ENCODE results near the gene NSMF. TPM values are rescaled to one million over a fixed set of nuclear protein-coding genes. Genes with fewer than 3 reads are reported as not detected.

NSMF gene
- total RNA-seq, 1 donor, result 22.4 TPM

- H3K4me2 ChIP-seq (ENCODE audit: insufficient read depth, low read length), result no peak overlapping the region
Measured at GRCh38 chr9:137480686-137481683, 21.9 kb upstream of the NSMF start.

GRCh38 chr9:137479892-137480685, 21.0 kb upstream of the NSMF start:
- no peak overlapping the region for H3K27ac ChIP-seq (ENCODE audit: low read depth, low read length)
- peak; percentile 75 for DNase-seq (ENCODE audit: insufficient read length, low spot score, missing footprints)
- no peak overlapping the region for H3K4me2 ChIP-seq (ENCODE audit: insufficient read depth, low read length)
- no peaks in the 10 kb centered on the region for H3K36me3 ChIP-seq (ENCODE audit: insufficient read depth, low read length)
- no peaks in the 10 kb centered on the region for H3K79me2 ChIP-seq (ENCODE audit: insufficient read depth, low read length)
- H2AFZ ChIP-seq (ENCODE audit: low read length), result no peak overlapping the region
- TF ChIP-seq CTCF (IDR thresholded peaks at IDR 0.05; ENCODE audit: extremely low read depth, low read depth, low read length), result no peak
- H3K4me1 ChIP-seq (ENCODE audit: insufficient read depth, low read length), result peaks cover 8% of the 10 kb centered on the region
- H3K4me3 ChIP-seq (ENCODE audit: insufficient read depth, low read length), result no peak overlapping the region
- no peaks in the 10 kb centered on the region for H4K20me1 ChIP-seq (ENCODE audit: insufficient read depth, low read length)
- no peaks in the 10 kb centered on the region for H3K27me3 ChIP-seq (ENCODE audit: insufficient read depth, low read length)
- H3K9me3 ChIP-seq (ENCODE audit: low read depth, low read length), result peaks cover 3% of the 10 kb centered on the region

More at GRCh38 chr9:137480686-137481683, 21.9 kb upstream of the NSMF start:
- Histone ChIP-seq H3K4me3 (ENCODE audit: insufficient read depth, low read length) (no peak overlapping the region), H3K4me1 (ENCODE audit: insufficient read depth, low read length) (peaks cover 8% of the 10 kb centered on the region), H3K27me3 (ENCODE audit: insufficient read depth, low read length) (no peaks in the 10 kb centered on the region), H3K79me2 (ENCODE audit: insufficient read depth, low read length) (no peaks in the 10 kb centered on the region), H3K9me3 (ENCODE audit: low read depth, low read length) (peaks cover 3% of the 10 kb centered on the region), H3K36me3 (ENCODE audit: insufficient read depth, low read length) (no peaks in the 10 kb centered on the region), H3K27ac (ENCODE audit: low read depth, low read length) (no peak overlapping the region), H4K20me1 (ENCODE audit: insufficient read depth, low read length) (no peaks in the 10 kb centered on the region), H2AFZ (ENCODE audit: low read length) (no peak overlapping the region)
- peak; percentile 66 for DNase-seq (ENCODE audit: insufficient read length, low spot score, missing footprints)
- TF ChIP-seq CTCF (IDR thresholded peaks at IDR 0.05; ENCODE audit: extremely low read depth, low read depth, low read length), result no peak

GRCh38 chr9:137478962-137479861, 20.1 kb upstream of the NSMF start:
- Histone ChIP-seq H3K4me1 (ENCODE audit: insufficient read depth, low read length) (peaks cover 8% of the 10 kb centered on the region), H3K27me3 (ENCODE audit: insufficient read depth, low read length) (no peaks in the 10 kb centered on the region), H3K4me2 (ENCODE audit: insufficient read depth, low read length) (no peak overlapping the region), H3K36me3 (ENCODE audit: insufficient read depth, low read length) (no peaks in the 10 kb centered on the region), H2AFZ (ENCODE audit: low read length) (peak overlapping the region; percentile 47), H3K79me2 (ENCODE audit: insufficient read depth, low read length) (no peaks in the 10 kb centered on the region), H4K20me1 (ENCODE audit: insufficient read depth, low read length) (no peaks in the 10 kb centered on the region), H3K27ac (ENCODE audit: low read depth, low read length) (no peak overlapping the region), H3K4me3 (ENCODE audit: insufficient read depth, low read length) (no peak overlapping the region), H3K9me3 (ENCODE audit: low read depth, low read length) (peaks cover 3% of the 10 kb centered on the region)
- TF ChIP-seq CTCF (IDR thresholded peaks at IDR 0.05; ENCODE audit: extremely low read depth, low read depth, low read length), result no peak
- peak; percentile 75 for DNase-seq (ENCODE audit: insufficient read length, low spot score, missing footprints)
